H9 (cell line): Measurements from ENCODE around the gene SYCE3. TPM values are rescaled to one million over a fixed set of nuclear protein-coding genes. Genes with fewer than 3 reads are reported as not detected.

Experiments
- DNase-seq: peaks from one replicate; pipeline ENCODE4 v3.0.0-alpha.2; 2017
- H2AFZ ChIP-seq: one replicate; pipeline ENCODE4 v1.6.1; 2013; ENCODE audit warnings: mild to moderate bottlenecking, low read length, control low read depth, moderate library complexity
- H2AK5ac ChIP-seq: 2 replicates; pipeline ENCODE4 v1.6.1; 2013; ENCODE audit warnings: low read length, control low read depth, mixed read lengths; ENCODE audit not compliant: insufficient read length
- H2BK120ac ChIP-seq: one replicate; pipeline ENCODE4 v1.6.1; 2013; ENCODE audit warnings: low read depth, mild to moderate bottlenecking, low read length, control low read depth, inconsistent platforms; ENCODE audit not compliant: poor library complexity, severe bottlenecking
- H2BK12ac ChIP-seq: 2 replicates; pipeline ENCODE4 v1.6.1; 2013; ENCODE audit warnings: low read length, control low read depth, mixed read lengths, low read depth; ENCODE audit not compliant: insufficient read length
- H2BK15ac ChIP-seq: 2 replicates; pipeline ENCODE4 v1.6.1; 2013; ENCODE audit warnings: low read depth, low read length, control low read depth
- H2BK20ac ChIP-seq: one replicate; pipeline ENCODE4 v1.6.1; 2013; ENCODE audit warnings: low read depth, mild to moderate bottlenecking, low read length, control low read depth, inconsistent platforms; ENCODE audit not compliant: poor library complexity, severe bottlenecking
- H2BK5ac ChIP-seq: 2 replicates; pipeline ENCODE4 v1.6.1; 2013; ENCODE audit warnings: low read length, control low read depth, mixed read lengths; ENCODE audit not compliant: insufficient read length
- H3K14ac ChIP-seq: 2 replicates; pipeline ENCODE4 v1.6.1; 2013; ENCODE audit warnings: low read length, control low read depth; ENCODE audit not compliant: insufficient read depth
- H3K18ac ChIP-seq: 2 replicates; pipeline ENCODE4 v1.6.1; 2013; ENCODE audit warnings: low read depth, mild to moderate bottlenecking, mixed read lengths, low read length, control low read depth; ENCODE audit not compliant: insufficient read length
- H3K23ac ChIP-seq: 2 replicates; pipeline ENCODE4 v1.6.1; 2013; ENCODE audit warnings: low read length, control low read depth, mixed read lengths, low read depth; ENCODE audit not compliant: insufficient read length
- H3K23me2 ChIP-seq: 2 replicates; pipeline ENCODE4 v1.6.1; 2013; ENCODE audit warnings: low read depth, mild to moderate bottlenecking, mixed read lengths, low read length, control low read depth; ENCODE audit not compliant: insufficient read length, poor library complexity, severe bottlenecking
- H3K27ac ChIP-seq: 2 replicates; pipeline ENCODE4 v1.5.1; 2013; ENCODE audit warnings: low read length, control low read depth, mixed read lengths, low read depth; ENCODE audit not compliant: insufficient read length
- H3K27me3 ChIP-seq: 2 replicates; pipeline ENCODE4 v1.6.1; 2013; ENCODE audit warnings: low read length, control low read depth, inconsistent platforms; ENCODE audit not compliant: insufficient read depth
- H3K4ac ChIP-seq: 2 replicates; pipeline ENCODE4 v1.6.1; 2013; ENCODE audit warnings: low read depth, mild to moderate bottlenecking, control low read depth, inconsistent platforms, low read length, moderate library complexity
- H3K4me1 ChIP-seq: 2 replicates; pipeline ENCODE4 v1.6.1; 2013; ENCODE audit warnings: low read length, control low read depth, inconsistent platforms; ENCODE audit not compliant: insufficient read depth
- H3K4me2 ChIP-seq: 2 replicates; pipeline ENCODE4 v1.6.1; 2013; ENCODE audit warnings: low read length, control low read depth, mixed read lengths; ENCODE audit not compliant: insufficient read length, insufficient read depth
- H3K56ac ChIP-seq: 2 replicates; pipeline ENCODE4 v1.6.1; 2013; ENCODE audit warnings: low read depth, mild to moderate bottlenecking, mixed read lengths, low read length, control low read depth; ENCODE audit not compliant: insufficient read length
- H3K79me1 ChIP-seq: 2 replicates; pipeline ENCODE4 v1.6.1; 2013; ENCODE audit warnings: low read depth, mild to moderate bottlenecking, moderate library complexity, low read length, control low read depth, inconsistent platforms; ENCODE audit not compliant: insufficient read depth, poor library complexity, severe bottlenecking
- H3K79me2 ChIP-seq: 2 replicates; pipeline ENCODE4 v1.6.1; 2013; ENCODE audit warnings: low read length, control low read depth, inconsistent platforms; ENCODE audit not compliant: insufficient read depth
- H3K9ac ChIP-seq: 2 replicates; pipeline ENCODE4 v1.6.1; 2013; ENCODE audit warnings: low read length, control low read depth, mixed read lengths; ENCODE audit not compliant: insufficient read length; ENCODE audit errors: extremely low read depth
- H3K9me3 ChIP-seq: one replicate; pipeline ENCODE4 v1.6.1; 2013; ENCODE audit warnings: low read depth, low read length, inconsistent platforms; ENCODE audit not compliant: control insufficient read depth
- H3T11ph ChIP-seq: one replicate; pipeline ENCODE4 v1.6.1; 2013; ENCODE audit warnings: mild to moderate bottlenecking, low read length, control low read depth, inconsistent platforms
- H4K20me1 ChIP-seq: one replicate; pipeline ENCODE4 v1.6.1; 2013; ENCODE audit not compliant: control insufficient read depth, insufficient read length, insufficient read depth
- H4K5ac ChIP-seq: 2 replicates; pipeline ENCODE4 v1.6.1; 2013; ENCODE audit warnings: low read depth, mild to moderate bottlenecking, mixed read lengths, low read length, control low read depth; ENCODE audit not compliant: insufficient read length
- H4K8ac ChIP-seq: replicated peaks from 2 replicates; pipeline ENCODE4 v1.6.1; 2013; ENCODE audit warnings: low read length, control low read depth, mixed read lengths, low read depth; ENCODE audit not compliant: insufficient read length
- H4K91ac ChIP-seq: 2 replicates; pipeline ENCODE4 v1.6.1; 2013; ENCODE audit warnings: low read depth, mild to moderate bottlenecking, moderate library complexity, mixed read lengths, low read length, control low read depth; ENCODE audit not compliant: insufficient read length
- H3K27ac Mint-ChIP-seq, 3 experiments: 2 replicates in 2 of 3; 3 replicates in 1 of 3; pipeline ENCODE4 v1.8.0; 2020 to 2021; ENCODE audit warnings: mixed read lengths in 3 of 3, mild to moderate bottlenecking in 1 of 3, moderate library complexity in 1 of 3
- H3K27me3 Mint-ChIP-seq: 2 replicates; pipeline ENCODE4 v1.8.0; 2021; ENCODE audit warnings: low read depth, mild to moderate bottlenecking, moderate library complexity, mixed read lengths
- H3K36me3 Mint-ChIP-seq, 3 experiments: 2 replicates in 2 of 3; 3 replicates in 1 of 3; pipeline ENCODE4 v1.8.0; 2020 to 2021; ENCODE audit warnings: low read depth in 3 of 3, mixed read lengths in 3 of 3; ENCODE audit not compliant: insufficient read depth in 1 of 3
- H3K4me1 Mint-ChIP-seq, 2 experiments: 2 replicates each; pipeline ENCODE4 v1.8.0; 2020; ENCODE audit warnings: mixed read lengths in 2 of 2
- H3K4me3 Mint-ChIP-seq, 2 experiments: 2 replicates in 1 of 2; 3 replicates in 1 of 2; pipeline ENCODE4 v1.8.0; 2020 to 2021; ENCODE audit warnings: mild to moderate bottlenecking in 2 of 2, mixed read lengths in 2 of 2, moderate library complexity in 1 of 2
- H3K9me3 Mint-ChIP-seq, 2 experiments: 2 replicates in 1 of 2; 3 replicates in 1 of 2; pipeline ENCODE4 v1.8.0; 2020; ENCODE audit warnings: mild to moderate bottlenecking in 2 of 2, mixed read lengths in 2 of 2, moderate library complexity in 1 of 2
- WGBS: extraction: QIAGEN DNeasy Blood & Tissue Kit; methylation state at CpG from one replicate; pipeline ENCODE4 v1.1.7; 2013; ENCODE audit warnings: missing lambda C conversion rate, low lambda C conversion rate, mixed read lengths; ENCODE audit not compliant: insufficient read length; ENCODE audit errors: extremely low coverage; 5-methylcytosine and 5-hydroxymethylcytosine counted together
- total RNA-seq: library from RNA; stranded (reverse); gene quantifications from 2 replicates; pipeline ENCODE4 v1.2.1, GENCODE V29; 2021
- TF ChIP-seq, protein P1 (sequence below): fragments of 200-600 bp; sonication (generic); conservative IDR thresholded peaks from 3 replicates; pipeline ENCODE4 v1.8.0; 2021; ENCODE audit warnings: antibody characterized with exemption, mild to moderate bottlenecking

Gene SYCE3
- total RNA-seq, 1 experiment from 2014 or later = 0.85 TPM

DNA sequence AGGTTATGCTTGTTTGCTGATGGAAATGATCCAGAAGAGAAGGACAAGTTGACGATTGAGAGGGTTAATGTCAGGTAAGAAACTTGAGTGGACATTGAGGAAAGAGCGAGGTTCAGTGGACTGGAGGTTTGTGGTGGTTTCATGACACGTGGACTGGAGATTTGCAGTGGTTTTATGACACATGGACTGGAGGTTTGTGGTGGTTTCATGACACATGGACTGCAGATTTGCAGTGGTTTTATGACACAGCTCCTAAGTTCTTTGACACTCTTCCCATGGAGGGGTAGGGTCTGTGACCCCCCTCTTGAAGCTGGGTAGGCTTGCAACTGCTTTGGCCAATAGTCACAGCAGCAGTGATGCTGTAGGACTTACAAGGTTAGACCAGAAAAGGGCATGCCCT, 32.5 kb upstream of the SYCE3 start:
- Histone ChIP-seq H3K79me2 (no peaks in the 10 kb centered on the region), H3K18ac (no peak overlapping the region), H3K14ac (no peak overlapping the region), H3K23ac (no peak overlapping the region), H3K9ac (no peak overlapping the region), H2BK120ac (no peak overlapping the region), H3K79me1 (no peaks in the 10 kb centered on the region), H3T11ph (no peak overlapping the region), H4K8ac (no peak overlapping the region), H4K5ac (no peak overlapping the region), H4K91ac (no peak overlapping the region), H3K4me1 (no peaks in the 10 kb centered on the region; the same call in 1 of the 2 replicates), H3K56ac (no peak overlapping the region), H3K4ac (no peak overlapping the region), H2BK20ac (no peak overlapping the region), H2AK5ac (no peak overlapping the region), H2AFZ (no peak overlapping the region), H2BK5ac (no peak overlapping the region), H4K20me1 (no peaks in the 10 kb centered on the region), H2BK15ac (no peak overlapping the region), H3K4me2 (no peak overlapping the region), H3K27ac (no peak overlapping the region), H3K9me3 (no peaks in the 10 kb centered on the region), H3K23me2 (peaks cover 3% of the 10 kb centered on the region), H3K27me3 (peaks cover 4% of the 10 kb centered on the region; the same call in 1 of the 2 replicates), H2BK12ac (no peak overlapping the region)
- H3K27me3 Mint-ChIP-seq = peaks cover 46% of the 10 kb centered on the region
- no CpG with 5 or more reads among the region's 3 CpGs for WGBS
- no peak overlapping the region for H3K27ac Mint-ChIP-seq
- TF ChIP-seq, protein P1, sequence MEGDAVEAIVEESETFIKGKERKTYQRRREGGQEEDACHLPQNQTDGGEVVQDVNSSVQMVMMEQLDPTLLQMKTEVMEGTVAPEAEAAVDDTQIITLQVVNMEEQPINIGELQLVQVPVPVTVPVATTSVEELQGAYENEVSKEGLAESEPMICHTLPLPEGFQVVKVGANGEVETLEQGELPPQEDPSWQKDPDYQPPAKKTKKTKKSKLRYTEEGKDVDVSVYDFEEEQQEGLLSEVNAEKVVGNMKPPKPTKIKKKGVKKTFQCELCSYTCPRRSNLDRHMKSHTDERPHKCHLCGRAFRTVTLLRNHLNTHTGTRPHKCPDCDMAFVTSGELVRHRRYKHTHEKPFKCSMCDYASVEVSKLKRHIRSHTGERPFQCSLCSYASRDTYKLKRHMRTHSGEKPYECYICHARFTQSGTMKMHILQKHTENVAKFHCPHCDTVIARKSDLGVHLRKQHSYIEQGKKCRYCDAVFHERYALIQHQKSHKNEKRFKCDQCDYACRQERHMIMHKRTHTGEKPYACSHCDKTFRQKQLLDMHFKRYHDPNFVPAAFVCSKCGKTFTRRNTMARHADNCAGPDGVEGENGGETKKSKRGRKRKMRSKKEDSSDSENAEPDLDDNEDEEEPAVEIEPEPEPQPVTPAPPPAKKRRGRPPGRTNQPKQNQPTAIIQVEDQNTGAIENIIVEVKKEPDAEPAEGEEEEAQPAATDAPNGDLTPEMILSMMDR = no peak
- peaks cover 4% of the 10 kb centered on the region in 2 experiments for H3K4me1 Mint-ChIP-seq
- DNase-seq = no peak
- no peak overlapping the region for H3K4me3 Mint-ChIP-seq
- no peaks in the 10 kb centered on the region for H3K36me3 Mint-ChIP-seq
- H3K9me3 Mint-ChIP-seq = no peaks in the 10 kb centered on the region; a peak in 1 of 5 replicates
